Nephron (organoid): Measurements from ENCODE around the gene FAM120B.

Experiments used
- H3K27ac Mint-ChIP-seq, 3 experiments: 2 replicates each; pipeline ENCODE4 v1.8.0; 2020; ENCODE audit warnings: mixed read lengths in 3 of 3, mild to moderate bottlenecking in 2 of 3, moderate library complexity in 1 of 3
- H3K27me3 Mint-ChIP-seq: 2 replicates; pipeline ENCODE4 v1.8.0; 2021; ENCODE audit warnings: low read depth, mild to moderate bottlenecking, moderate library complexity, mixed read lengths
- H3K36me3 Mint-ChIP-seq: 2 replicates; pipeline ENCODE4 v1.8.0; 2020; ENCODE audit warnings: low read depth, mixed read lengths
- H3K4me1 Mint-ChIP-seq: 2 replicates; pipeline ENCODE4 v1.8.0; 2020; ENCODE audit warnings: mixed read lengths
- H3K4me3 Mint-ChIP-seq, 3 experiments: 2 replicates each; pipeline ENCODE4 v1.8.0; 2020; ENCODE audit warnings: mild to moderate bottlenecking in 3 of 3, mixed read lengths in 3 of 3, moderate library complexity in 2 of 3
- H3K9me3 Mint-ChIP-seq: 2 replicates; pipeline ENCODE4 v1.8.0; 2020; ENCODE audit warnings: mixed read lengths
- CTCF ChIP-seq, 3 experiments: fragments of 200-600 bp; sonication (generic); IDR thresholded peaks; one replicate each; pipeline ENCODE4 v1.5.0; 2021; ENCODE audit warnings: antibody characterized with exemption in 3 of 3; ENCODE audit not compliant: unreplicated experiment in 3 of 3

FAM120B gene

GRCh38 chr6:170440437-170440836 is 133.9 kb downstream of the FAM120B start:
- no peak for TF ChIP-seq CTCF (IDR thresholded peaks at IDR 0.05; ENCODE audit: unreplicated experiment in 3 of 3)
- peaks cover 4% of the 10 kb centered on the region for H3K9me3 Mint-ChIP-seq
- H3K36me3 Mint-ChIP-seq = no peaks in the 10 kb centered on the region
- peaks cover 38% of the 10 kb centered on the region for H3K4me1 Mint-ChIP-seq
- H3K4me3 Mint-ChIP-seq = peak overlapping the region in 1 of 3 experiments; percentile 48
- peak overlapping the region in 1 of 3 experiments; percentile 62 for H3K27ac Mint-ChIP-seq
- H3K27me3 Mint-ChIP-seq = peaks cover 9% of the 10 kb centered on the region

GRCh38 chr6:170441316-170441715 is 134.8 kb downstream of the FAM120B start:
- no peak for TF ChIP-seq CTCF (IDR thresholded peaks at IDR 0.05; ENCODE audit: unreplicated experiment in 3 of 3)
- Mint-ChIP-seq H3K9me3 (peaks cover 3% of the 10 kb centered on the region), H3K4me1 (peaks cover 46% of the 10 kb centered on the region), H3K27me3 (peaks cover 9% of the 10 kb centered on the region), H3K27ac (no peak overlapping the region), H3K36me3 (no peaks in the 10 kb centered on the region), H3K4me3 (no peak overlapping the region)

GRCh38 chr6:170442596-170442995 is 136.0 kb downstream of the FAM120B start:
- Mint-ChIP-seq H3K27me3 (peaks cover 14% of the 10 kb centered on the region), H3K4me3 (no peak overlapping the region), H3K36me3 (no peaks in the 10 kb centered on the region), H3K9me3 (no peaks in the 10 kb centered on the region), H3K4me1 (peaks cover 41% of the 10 kb centered on the region), H3K27ac (no peak overlapping the region)
- TF ChIP-seq CTCF (IDR thresholded peaks at IDR 0.05; ENCODE audit: unreplicated experiment in 3 of 3) = no peak

- Mint-ChIP-seq H3K9me3 (no peaks in the 10 kb centered on the region), H3K4me1 (peaks cover 34% of the 10 kb centered on the region), H3K36me3 (no peaks in the 10 kb centered on the region), H3K27me3 (peaks cover 17% of the 10 kb centered on the region), H3K27ac (no peak overlapping the region), H3K4me3 (no peak overlapping the region)
- no peak for TF ChIP-seq CTCF (IDR thresholded peaks at IDR 0.05; ENCODE audit: unreplicated experiment in 3 of 3)
Observed at GRCh38 chr6:170443151-170443662, 136.6 kb downstream of the FAM120B start.

GRCh38 chr6:170444056-170444591 is 137.6 kb downstream of the FAM120B start:
- H3K4me3 Mint-ChIP-seq = no peak overlapping the region
- peaks cover 19% of the 10 kb centered on the region for H3K27me3 Mint-ChIP-seq
- no peaks in the 10 kb centered on the region for H3K36me3 Mint-ChIP-seq
- H3K9me3 Mint-ChIP-seq = no peaks in the 10 kb centered on the region
- no peak for TF ChIP-seq CTCF (IDR thresholded peaks at IDR 0.05; ENCODE audit: unreplicated experiment in 3 of 3)
- H3K4me1 Mint-ChIP-seq = peaks cover 29% of the 10 kb centered on the region
- no peak overlapping the region for H3K27ac Mint-ChIP-seq

- Mint-ChIP-seq H3K27me3 (peaks cover 25% of the 10 kb centered on the region), H3K4me3 (no peak overlapping the region), H3K4me1 (peaks cover 23% of the 10 kb centered on the region), H3K9me3 (no peaks in the 10 kb centered on the region), H3K36me3 (no peaks in the 10 kb centered on the region), H3K27ac (no peak overlapping the region)
- TF ChIP-seq CTCF (IDR thresholded peaks at IDR 0.05; ENCODE audit: unreplicated experiment in 3 of 3) = no peak
Observed at GRCh38 chr6:170444811-170445211, 138.3 kb downstream of the FAM120B start.
